HG03432 (cell line): ENCODE measurements around the gene COL5A1.

Experiments used
- ATAC-seq: cut with Tn5 transposase; IDR thresholded peaks from one replicate; pipeline ENCODE4 v1.9.1; 2021; ENCODE audit warnings: mild to moderate bottlenecking, moderate library complexity; ENCODE audit not compliant: unreplicated experiment

Gene COL5A1

GRCh38 chr9:134625361-134626068, 16.1 kb upstream of the COL5A1 start:
- ATAC-seq, result no peak

- no peak for ATAC-seq
These were observed 15.6 kb upstream of the COL5A1 start for GRCh38 chr9:134626069-134626423.

DNA sequence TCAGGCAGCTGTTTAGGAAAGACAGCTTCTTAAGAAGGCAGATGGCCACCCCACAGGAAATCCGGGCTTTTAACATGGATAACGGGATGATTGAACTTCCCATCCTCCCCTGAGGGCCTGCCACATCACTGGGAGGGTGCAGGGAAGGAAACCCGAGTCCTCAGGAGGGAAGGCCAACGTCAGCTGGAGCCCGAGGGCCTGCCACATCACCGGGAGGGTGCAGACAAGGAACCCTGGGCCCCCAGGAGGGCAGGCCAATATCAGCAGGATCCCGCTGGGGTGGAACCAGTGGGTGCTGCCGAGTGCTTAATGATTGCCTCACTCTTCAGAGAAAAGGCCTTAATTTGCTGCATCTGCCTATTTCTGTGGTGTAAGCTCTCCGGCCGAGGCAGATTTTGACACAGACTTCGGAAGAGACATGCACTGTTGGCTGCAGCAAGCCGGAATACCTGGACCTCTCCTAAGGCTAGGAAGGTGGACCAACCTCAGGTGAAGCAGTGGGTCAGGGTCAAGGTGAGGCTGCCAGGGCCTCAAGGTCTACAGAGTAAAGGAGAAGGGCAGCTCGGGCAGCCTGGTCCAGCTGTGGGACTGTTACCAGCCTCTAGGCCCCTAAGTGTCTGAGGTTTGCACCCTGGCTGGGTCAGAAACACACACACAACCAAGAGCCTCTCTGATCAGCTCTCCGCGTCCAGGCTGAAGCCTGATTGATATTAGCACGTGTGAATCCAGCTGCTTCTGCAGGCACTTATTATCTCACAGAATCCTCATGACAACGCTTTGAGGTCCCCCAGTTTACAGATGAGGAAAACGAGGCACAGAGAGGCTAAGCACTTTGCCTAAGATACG, 14.8 kb upstream of the COL5A1 start:
- ATAC-seq, result no peak

DNA sequence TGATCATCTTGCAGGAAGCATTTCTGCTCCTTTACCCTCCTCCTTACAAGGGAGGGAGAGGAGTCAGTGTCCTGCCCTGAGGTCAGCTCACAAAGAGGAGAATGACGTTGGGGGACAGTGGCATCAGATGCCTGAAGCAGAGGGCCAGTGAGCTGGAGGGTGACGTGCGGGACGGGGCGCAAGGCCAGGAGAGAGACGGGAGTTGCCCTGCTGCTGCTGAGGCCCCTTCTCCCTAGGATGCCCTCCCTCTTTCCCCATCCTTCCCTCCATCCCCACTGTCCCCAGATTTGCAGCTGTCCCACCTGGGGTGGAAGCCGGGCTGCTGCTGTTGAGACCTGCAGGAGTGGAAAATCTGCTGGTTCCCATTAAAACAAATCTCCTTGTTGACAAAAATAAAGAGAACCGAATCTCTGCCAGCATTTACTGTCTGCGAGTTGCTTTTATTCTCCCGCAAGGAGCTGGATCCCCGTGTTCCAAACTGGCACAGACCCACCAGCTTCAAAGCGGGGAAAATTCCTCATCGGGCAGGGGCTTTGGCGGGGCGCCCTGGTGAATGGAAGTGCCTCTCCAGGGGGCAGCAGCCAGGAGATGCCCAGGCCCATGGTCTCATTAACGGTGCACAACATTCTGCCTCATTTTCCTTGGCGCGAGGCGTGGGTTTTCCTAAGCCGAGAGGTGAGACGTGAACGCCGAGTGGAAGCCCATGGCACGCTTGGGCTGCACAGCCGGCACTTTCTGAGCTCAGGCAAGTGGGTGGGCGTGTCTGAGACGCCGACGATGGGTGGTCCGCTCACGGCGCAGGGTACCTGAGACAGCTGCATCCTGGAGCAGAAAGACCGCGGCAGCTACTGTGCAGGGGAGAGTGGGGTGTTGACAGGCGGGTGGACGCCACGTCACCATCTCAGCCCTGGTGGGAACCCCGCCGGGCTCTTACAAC, 13.9 kb upstream of the COL5A1 start:
- no peak for ATAC-seq

GRCh38 chr9:134628354-134628736, 13.3 kb upstream of the COL5A1 start:
- no peak for ATAC-seq

GRCh38 chr9:134629061-134629585, 12.5 kb upstream of the COL5A1 start:
- no peak for ATAC-seq

GRCh38 chr9:134629586-134630392, 11.8 kb upstream of the COL5A1 start:
- no peak for ATAC-seq

GRCh38 chr9:134630393-134630790, 11.2 kb upstream of the COL5A1 start:
- no peak for ATAC-seq

DNA sequence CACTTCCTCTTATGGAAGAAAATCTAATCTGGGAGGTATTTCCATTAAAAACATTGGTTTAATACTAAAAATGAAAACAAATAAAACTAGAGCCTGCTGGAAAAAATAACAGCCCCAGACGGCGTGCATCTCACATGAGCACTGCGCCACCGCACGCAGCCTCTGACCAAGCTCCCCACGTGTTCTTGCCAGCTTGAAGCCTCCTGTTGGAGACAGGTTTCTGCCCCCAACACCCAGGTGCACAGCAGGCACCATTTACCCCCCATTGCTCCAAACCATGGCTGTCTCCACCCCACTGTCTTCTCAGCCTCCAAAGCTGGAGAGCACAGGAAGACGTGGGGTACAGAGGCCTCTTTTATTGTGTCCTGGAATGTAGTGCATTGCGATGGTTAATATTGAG, 10.7 kb upstream of the COL5A1 start:
- ATAC-seq, result no peak

DNA sequence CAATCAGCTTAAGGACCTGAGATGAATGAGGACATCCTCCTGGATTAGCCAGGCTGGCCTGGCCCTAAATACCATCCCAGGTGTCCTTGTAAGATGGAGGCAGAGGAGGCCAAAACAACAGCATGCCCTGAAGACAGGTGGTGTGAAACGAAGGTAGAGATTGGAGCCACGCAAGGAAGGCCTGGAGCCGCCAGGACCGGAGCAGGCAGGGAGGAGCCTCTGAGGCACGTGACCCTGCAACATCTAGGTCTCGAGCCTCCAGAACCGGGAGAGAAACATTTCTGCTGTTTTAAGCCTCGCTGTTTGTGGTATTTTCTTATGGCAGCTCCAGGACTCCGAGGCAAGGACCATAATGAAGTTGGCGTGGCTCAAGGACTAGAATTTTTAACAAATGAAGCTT, 9.7 kb upstream of the COL5A1 start:
- ATAC-seq, result no peak

DNA sequence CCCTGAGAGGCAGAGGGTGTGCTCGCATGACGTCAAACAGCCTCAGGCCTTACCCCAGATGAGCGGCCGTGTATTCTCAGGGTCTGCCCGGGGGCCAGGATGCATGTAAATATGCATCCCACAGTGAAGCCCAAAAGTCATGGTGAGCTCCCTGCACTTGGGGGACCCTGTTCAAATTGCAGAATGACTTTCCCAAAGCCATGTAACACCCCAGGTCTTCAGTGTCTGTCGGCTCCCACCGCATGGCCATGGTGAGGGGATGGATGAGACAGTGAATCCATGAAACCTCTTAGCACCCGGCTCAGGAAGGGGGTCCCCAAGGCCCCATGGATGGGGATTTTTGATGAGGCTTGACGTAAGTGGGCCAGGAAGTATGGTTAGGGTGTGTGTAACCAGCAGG, 9.3 kb upstream of the COL5A1 start:
- ATAC-seq, result no peak

- ATAC-seq, result no peak
These were observed 8.1 kb upstream of the COL5A1 start for GRCh38 chr9:134633362-134634142.

- no peak for ATAC-seq
These were observed 7.4 kb upstream of the COL5A1 start for GRCh38 chr9:134634176-134634575.

- no peak for ATAC-seq
These were observed 6.9 kb upstream of the COL5A1 start for GRCh38 chr9:134634667-134635230.

DNA sequence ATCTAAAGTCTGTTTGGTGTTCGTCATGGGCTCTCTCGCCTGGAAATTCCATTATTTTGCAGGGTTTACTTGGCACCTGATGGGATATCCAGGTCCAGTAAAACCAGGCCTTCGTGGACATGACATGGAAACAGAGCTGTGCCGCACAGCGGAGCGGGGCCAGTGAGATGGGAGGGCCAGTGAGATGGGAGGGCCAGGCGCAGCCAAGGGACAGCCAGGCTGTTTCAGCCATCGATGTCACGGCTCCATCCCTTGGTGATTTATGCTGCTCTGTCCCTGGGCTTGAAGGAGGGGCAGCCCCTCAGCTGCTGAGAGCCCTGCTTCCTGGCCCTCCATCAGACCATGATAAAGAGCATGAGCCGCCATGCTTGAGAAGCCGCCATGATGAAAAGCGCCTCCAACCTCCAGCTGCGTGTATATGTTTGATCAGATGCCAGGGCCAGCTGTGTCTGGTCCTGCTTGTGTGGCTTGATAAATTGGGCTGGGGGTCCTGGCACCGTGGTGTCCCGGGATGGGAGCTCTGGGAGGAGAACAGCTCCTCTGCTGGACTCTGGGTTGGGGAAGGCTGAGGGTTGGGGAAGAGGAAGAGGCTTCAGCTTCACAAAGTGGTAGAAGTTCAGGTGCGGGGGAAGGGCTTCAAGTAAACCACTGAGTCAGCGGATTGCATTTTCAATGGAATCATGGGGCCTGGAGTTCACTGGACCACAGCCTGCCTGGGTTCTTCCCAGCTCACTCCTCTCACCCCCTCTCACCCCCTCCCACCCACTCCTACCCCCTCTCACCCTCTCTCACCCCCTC, 6.1 kb upstream of the COL5A1 start:
- no peak for ATAC-seq

DNA sequence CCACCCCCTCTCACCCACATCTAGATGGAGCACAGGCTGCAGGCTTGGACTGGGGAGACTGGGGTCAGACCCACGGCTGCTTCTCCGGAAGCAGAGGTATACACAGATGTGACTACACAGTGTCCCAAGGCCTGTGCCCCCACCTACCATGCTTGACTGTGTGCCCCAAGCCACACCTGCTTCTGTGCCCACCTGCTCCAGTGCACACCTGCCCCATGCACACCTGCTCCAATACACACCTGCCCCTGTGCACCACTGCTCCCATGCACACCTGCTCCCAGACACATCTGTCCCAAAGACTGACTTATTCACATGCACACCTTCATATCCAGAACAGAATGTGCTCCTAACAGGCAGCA, 5.5 kb upstream of the COL5A1 start:
- ATAC-seq, result no peak

GRCh38 chr9:134637241-134637640, 4.4 kb upstream of the COL5A1 start:
- no peak for ATAC-seq

DNA sequence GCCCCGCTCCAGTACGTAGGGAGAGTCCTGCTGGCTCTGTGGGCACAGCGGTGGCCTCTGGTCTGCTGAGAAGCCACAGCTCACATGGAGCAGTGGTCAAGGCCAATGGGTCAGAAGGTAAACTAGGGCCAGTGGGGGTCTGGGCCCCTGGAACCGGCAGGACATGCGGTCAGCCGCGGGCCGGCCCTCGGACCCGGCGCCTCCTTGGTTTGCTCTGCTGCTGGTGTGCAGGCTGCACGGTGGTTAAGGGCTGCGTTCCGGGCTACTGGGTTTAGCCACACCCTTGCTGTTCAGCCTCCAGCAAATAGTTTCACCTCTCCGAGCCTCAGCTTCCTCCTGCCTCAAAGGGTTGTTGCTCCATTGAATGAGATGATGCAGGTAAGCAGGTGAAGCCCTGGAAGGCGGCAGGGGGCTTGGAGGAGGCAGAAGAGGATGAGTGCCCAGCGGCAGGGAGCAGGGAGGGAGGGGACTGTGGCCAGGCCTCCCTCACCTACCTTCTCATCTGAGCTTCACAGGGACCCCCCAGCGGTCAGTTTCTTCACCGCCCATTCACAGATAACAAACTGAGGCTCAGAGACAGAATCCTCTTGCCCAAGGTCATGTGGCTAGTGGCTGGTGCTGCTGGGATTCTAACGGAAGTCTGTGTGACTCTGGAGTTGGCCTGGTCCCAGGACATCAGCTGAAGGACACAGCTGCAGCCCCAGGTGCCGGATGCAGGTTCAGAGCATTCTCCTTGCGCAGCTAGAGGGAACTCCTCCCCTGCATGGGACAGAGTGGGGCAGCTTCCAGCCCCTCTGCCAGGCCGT, 3.7 kb upstream of the COL5A1 start:
- no peak for ATAC-seq
